GM21825 (cell line): Measurements from ENCODE around the gene SPSB3.
"Not testable (repeated sequence)": the region's sequence is repeated elsewhere in the genome, so short reads cannot be mapped to it uniquely, and the experiment has no call there.

Source experiments
- ATAC-seq: cut with Tn5 transposase; IDR thresholded peaks from one replicate; pipeline ENCODE4 v1.9.1; 2021; ENCODE audit warnings: mild to moderate bottlenecking, moderate library complexity; ENCODE audit not compliant: unreplicated experiment

Gene SPSB3

DNA sequence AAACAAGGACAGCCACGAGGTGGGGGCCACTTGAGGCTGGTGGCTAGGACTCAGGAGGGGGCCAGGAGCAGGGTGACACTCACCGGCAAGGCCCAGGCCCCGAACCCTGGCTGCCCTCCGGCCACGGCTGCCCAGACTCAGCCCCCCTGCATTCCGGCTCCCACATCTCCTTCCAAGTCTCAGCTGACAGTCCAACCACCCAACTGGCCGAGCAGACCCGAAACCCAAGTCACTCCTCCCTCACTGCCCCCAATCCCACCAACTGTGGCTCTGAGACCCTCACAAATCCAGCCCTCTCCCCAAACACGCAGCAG is 34.9 kb upstream of the SPSB3 start:
- ATAC-seq, result no peak

DNA sequence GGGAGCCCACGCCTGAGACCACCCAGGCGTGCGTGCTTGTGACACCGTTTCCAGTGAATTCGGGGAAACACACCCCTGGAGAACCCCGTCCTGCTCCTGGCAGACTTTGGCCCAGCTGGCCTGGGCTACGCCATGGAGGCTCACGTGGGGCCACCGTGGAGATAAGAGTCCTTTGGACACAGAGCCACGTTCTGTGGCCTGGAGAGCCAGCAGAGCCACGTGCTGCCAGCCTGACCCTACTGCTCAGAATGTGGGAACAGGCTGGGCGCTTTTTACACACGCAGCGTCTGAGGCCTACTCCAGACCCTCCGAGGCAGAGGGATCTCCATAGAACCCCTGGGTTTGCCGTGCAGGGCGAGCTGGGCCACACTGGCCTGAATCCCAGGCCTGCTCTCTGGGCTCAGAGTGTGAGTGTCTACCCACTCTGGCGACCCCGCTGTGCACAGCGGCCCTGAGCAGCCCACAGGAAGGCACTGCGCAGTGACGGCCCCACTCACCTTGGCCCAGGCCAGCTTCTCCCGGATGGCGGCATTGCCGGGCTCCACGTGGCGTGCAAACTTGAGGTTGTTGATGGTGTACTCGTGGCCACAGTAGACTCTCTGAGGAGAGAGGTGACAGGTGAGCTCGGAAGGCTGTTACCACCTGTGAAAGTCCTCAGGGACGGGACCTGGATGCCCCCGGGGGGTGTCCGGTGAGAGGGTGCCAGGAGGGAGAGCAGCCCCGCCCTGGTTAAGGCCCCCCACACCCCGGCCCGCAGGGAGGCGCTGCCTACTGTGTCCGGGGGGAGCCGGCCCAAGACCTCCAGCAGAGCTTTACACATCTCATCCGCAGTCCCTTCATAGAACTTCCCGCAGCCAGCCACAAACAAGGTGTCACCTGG is 34.3 kb upstream of the SPSB3 start:
- ATAC-seq, result no peak

DNA sequence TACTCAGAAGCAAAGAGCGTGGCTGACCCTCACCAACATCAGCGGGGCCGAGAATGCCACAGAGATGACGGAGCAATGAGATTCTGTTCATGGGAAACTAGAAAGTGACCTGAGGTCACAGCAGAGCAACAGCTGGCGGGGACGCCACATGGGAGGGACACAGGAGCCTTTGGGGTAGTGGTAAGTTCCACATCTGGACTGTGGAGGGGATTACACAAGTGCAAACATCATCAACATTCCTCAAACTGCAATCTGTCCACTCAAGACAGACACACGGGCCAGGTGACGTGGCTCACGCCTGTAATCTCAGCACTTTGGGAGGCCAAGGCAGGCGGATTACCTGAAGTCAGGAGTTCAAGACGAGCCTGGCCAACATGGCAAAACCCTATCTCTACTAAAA is 33.1 kb upstream of the SPSB3 start:
- no peak for ATAC-seq

DNA sequence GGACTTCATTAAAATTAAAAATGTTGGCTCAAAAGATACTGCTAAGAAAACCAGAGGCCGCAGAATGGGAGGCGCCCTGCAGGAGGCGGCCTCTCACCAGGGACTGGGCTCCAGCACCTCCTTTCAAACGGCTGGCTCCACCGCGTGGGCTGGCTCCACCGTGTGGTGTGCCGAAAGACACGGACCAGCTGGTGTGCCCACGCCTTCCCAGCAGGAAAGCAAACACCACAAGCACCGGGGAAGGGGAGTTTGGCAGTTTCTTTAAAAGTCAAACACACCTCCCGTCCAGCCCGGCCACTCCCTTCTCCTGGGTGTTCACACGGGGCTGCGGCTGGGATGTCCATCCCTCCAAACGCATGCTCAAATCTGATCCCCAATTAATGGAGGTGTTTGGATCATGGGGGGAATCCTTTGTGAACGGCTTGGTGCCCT is 30.4 kb upstream of the SPSB3 start:
- no peak for ATAC-seq

DNA sequence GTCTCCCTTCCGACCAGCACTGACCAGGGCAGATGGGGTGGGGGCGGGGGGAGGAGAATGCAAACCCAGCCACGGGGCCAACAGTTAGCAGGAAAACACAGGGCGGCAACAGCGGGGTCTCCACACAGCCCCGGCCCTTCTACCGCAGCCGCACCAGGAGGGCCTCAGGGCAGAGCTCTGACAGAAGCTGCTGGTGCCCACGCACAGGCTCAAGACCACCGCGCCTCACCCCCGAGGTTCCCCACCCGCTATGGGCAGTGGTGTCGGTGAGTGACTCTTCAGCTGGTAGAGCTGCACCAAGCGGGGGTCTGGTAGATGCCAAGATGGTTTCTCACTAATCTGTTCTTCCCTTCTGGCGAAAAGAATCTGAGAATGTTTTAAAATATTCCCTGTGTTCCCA is 28.2 kb upstream of the SPSB3 start:
- no peak for ATAC-seq

DNA sequence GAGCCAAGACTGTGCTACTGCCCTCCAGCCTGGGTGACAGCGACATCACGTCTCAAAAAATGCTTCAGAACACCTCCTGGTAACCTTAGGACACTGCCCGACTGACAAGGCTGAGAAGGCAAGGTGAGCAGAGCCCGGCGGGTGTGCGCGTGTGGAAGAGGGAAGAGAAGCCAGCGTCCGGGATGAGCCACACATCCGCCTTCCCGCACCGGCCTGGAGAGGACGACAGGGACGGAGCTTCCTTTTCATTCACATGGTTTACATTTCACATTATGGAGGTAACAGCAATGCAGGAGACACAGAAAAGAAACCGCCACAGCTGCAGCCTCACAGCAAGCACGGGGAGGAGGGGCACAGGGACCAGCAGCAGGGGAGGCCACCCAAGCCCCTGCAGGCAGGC is 27.7 kb upstream of the SPSB3 start:
- no peak for ATAC-seq

DNA sequence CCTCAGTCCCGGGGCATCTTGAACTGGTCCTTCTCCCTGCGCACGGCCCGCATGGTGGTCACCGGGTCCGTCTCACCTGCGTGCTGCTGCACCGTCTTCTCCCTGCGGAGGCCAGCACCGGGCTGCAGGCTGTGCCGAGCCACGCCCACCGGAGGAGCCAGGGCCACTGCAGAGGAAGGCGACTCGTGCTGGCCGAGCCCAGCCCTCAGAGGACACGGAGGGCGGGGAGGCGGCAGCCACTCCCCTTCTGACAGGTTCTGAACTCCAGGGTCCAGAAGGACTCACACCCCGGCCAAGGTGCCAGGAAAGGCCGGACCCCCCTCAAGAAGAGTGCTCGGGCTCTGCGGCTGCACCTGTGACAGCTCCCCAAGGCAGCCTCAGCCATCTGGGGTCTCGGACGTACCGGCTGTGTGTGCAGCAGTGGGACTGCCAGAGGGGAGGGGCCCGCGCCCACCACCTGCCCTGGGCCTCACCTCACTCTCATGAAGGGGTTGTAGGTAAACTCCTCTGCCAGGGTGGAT is 27.0 kb upstream of the SPSB3 start:
- ATAC-seq, result no peak

DNA sequence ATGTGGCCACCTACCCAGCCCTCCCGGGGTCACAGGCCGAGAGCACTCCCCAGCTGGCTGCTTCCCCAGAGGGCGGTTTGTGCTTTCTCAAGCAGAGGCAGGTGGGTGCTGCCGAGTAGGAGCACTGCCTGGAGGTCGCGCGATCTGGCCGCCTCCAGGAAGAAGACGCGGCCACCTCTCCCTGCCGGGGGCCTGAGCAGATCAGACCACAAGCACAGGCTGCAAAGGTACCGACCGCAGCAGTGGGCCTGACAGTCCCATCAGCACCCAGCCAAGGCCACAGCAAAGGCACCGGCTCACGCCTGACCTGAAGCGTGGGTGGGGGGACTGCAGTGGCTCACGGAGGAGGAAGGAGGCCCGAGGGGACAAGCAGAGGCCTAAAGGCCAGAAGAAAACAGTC is 26.3 kb upstream of the SPSB3 start:
- ATAC-seq, result no peak

DNA sequence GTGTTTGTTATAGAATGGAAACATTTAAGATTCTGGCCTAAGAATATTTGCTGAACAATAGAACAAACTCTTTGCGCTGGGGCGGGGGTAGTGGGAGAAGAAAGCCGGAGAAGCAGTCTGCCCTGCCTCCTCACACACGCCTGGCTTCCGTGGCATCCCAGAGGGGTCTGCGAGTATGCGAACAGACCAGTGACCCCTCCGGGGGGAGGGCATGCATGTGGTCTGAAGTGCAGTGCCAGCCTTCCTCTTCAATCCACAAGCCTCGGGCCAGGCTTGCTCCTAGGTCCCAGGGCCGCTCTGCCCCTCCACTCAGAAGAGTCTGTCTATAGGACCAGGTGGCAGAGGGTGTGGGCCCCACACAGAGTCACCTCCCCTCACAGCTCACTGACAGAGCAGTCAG is 25.3 kb upstream of the SPSB3 start:
- ATAC-seq, result no peak

DNA sequence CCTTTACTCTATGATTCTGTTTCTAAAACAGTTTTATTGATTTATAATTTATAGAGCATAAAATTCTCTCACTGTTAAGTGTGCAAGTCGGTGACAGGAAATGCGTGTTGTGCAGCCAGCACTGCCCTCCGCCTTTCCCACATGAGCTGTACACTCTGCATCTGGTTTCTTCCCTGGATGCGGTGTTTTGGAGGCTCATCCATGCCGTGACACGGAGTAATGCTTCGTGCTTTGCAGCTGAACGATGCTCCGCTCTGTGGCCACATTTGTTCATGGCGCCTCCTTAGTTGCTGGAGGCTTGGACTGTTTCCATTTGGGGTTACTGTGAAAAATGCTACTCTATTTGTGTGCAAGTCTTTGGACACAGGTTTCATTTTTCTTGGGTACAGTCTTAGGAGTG is 18.3 kb upstream of the SPSB3 start:
- ATAC-seq, result no peak

DNA sequence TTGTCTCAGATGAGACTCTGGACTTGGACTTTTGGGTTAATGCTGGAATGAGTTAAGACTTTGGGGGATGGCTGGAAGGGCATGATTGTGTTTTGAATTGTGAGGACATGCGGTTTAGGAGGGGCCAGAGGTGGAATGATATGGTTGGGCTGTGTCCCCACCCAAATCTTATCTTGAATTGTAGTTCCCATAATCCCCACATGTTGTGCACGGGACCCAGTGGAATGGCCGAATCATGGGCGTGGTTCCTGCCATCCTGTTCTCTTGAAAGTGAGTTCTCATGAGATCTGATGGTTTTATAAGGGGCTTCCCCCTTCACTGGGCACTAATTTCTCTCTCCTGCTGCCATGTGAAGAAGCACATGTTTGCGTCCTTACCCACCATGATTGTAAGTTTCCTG is 16.9 kb upstream of the SPSB3 start:
- not testable (repeated sequence) for ATAC-seq

DNA sequence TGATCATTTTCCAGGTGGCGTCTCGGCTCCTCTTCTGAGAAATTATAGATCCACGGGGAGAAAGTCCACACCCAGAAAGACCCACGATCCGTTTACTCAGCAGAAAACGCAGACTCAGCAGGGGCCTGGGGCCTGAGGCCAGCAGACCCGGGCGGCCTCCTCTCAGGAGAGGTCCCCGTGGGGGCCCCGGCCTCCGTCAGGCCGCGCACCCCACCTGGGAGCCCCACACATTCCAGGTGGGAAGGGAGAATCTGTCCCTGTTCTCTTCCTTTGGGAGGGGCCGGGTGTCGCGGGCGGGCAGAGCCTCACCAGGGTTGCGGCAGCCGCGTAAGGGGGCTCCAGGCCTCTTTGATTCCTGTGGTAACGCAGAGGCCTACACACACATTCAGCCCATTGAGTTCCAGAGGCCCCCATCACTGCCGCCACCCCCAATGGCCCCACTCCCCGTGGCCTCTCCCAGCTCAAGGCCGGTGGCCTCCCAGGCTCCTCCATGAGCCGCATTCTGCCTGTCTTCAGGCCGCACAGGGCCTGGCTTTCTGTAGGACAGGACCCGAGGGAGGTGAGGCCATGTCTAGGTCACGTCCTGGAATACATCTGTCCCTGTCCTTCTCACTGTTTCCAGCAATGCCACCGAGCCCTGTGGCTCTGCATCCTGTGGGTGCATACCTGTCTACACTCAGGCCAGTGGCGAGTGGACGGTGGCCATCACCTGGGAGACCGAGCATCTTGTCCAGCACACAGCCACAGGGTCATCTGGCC is 12.7 kb upstream of the SPSB3 start:
- ATAC-seq, result no peak

DNA sequence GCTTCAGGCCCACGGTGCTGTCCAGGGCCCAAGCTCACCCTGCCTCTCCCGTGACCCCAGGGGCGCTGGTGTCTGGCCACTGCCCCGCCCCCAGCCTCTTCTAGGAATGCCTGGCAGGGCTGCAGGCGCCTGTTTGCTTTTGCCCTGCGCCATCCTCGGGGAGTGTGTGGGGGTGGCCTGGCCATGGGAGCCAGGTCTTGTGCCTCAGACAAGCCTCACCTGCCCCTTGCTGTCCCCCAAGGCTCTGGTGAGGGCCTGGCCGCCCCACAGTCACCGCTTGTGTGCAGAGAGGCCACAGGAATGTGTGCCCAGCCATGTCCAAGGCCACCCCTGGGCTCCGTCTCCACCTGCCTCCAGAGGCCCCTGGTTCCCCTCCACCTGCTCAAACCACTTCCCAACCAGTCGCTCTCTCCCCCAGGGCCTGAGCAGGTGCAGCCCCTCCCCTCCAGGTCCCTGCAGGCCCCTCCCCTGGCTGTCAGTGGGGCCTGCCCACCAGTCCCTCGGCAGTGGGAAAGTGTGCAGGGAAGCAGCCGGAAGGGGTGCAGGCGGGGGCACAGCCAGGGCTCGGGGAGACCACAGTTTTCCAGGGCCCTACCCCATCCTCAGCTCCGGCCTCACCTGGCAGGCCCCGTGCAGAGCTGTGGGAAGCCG is 12.0 kb upstream of the SPSB3 start:
- no peak for ATAC-seq

DNA sequence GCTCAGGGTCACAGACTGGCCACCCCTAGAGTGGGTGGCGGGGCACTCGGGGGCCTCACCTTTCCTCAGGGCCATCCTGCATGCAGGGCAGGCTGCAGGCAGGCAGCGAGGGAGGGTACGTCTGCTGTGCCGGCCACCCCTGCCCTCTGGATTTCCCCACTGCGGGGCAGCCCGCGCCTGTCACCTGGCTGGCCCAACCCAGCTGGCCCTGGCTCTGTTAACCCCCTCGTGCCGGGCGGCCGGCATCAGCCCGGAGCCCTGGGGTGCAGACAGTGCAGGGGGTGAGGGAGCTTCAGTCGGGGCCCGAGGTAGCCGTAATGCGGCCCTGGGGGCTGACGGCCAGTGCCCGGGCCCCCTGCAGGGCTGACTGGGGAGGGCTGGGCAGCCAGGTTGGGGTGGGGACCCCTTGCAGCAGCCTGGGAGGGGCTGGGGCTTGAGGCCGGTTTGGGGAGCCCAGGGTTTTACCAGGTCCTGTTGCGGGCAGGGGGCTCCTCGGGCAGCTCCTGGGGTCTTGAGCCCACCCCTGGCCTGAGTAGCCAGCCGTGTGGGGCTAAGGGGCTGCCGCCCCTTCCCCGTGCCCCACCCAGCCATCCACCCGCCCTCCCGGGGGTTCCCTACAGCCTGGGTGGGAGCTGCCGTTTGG is 11.3 kb upstream of the SPSB3 start, which contains the start of gene IGFALS:
Gene IGFALS, minus strand, starts transcription at position 128 of the 643 bp plus-strand sequence. Its CDS starts 53 bp downstream, at position 75.
- ATAC-seq, result no peak

DNA sequence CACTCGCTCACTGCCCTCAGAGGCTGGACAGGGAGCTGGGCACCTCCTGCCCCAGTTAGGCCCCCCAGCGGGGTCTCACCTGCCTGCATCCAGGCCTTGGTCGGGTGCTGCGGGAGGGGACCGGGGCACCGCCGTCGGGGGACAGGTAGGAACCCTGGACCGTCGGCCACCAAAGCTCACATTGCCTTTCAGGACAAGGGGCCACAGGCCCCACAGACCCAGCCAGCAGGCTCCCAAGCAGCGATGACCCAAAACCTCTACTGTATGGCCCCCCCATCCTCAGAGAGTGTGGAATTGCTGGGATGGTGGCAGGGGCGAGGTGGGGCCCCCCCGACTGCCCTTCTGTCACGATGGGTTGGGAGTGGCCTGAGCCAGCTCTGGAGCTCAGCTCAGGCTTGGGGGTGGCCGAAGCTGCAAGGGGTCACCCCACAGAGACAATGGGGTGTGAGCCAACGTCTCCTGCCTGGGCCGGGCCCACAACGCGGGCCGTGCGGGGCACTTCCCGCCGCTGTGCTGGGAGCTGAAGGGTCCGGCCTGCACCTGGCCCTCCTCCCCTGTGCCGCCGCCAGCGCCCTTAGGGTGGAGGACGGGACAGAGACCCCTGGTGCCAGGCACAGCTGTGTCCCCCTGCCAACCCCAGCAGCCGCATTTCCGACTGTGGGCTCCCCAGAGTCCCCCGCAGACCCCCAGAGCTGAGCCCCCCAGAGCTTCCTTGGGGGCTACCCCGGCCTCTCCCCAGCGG is 10.6 kb upstream of the SPSB3 start:
- no peak for ATAC-seq

DNA sequence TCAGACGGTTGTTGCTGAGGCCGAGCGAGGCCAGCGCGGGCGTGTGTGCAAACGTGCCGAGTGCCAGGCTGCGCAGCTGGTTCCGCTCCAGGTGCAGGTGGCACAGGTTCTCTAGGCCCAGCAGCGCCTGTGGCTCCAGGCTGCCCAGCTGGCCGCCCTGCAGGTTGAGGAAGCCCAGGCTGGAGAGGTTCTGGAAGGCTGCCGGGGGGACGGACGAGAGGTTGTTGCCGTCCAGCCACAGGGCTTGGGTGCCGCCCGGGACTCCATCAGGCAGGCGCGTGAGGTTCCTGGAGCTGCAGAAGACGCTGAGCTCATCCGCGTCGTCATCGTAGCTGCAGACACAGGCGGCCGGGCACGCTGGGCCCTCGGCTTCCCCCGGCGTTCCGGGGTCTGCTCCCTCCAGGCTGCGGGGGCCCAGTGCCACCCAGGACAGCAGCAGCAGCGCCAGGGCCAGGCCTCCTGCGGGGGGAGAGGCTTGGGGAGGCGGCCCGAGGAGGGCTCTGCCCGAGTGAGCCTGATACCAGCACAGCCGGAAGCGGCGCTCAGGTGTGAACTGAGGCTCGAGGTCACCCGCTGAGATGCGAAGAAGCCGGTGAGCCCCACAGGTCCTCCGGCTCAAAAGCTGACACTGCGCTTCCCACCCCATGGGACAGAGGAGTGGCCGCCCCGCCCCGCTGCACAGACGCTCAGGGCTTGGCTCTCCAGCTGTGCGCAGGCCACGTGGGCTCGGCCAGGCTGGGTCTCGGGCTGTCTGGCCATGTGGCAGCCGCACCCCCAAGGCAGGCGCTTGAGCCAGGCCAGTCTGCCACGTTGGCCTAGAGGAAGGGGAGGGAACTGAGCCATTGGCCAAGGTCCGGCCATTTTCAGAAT is 9.8 kb upstream of the SPSB3 start:
- no peak for ATAC-seq

DNA sequence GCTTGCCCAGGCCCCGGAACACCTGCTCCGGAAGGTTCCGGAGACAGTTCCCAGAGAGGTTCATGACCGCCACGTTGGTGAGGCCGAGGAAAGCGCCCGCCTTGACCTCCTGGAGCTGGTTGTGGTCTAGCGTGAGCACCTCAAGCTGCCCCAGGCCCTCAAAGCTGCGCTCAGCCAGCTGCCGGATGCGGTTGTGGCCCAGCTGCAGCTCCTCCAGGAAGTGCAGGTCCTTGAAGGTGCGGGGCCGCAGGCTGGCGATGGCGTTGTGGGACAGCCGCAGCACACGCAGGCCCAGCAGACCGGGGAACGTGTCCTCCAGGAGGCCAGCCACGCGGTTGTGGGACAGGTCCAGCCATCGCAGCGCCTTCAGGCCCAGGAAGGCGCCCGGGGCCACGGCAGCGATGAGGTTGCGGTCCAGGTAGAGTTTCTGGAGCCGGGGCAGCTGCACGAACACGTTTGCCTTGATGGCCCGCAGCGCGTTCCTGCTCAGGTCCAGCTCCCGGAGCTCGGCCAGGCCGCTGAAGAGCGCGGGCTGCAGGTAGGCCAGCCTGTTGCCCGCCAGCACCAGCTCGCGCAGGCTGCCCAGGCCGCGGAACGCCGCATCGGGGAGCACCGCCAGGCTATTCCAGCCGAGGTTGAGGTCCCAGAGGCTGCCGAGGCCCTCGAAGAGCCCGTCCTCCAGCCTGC is 9.0 kb upstream of the SPSB3 start:
- no peak for ATAC-seq

DNA sequence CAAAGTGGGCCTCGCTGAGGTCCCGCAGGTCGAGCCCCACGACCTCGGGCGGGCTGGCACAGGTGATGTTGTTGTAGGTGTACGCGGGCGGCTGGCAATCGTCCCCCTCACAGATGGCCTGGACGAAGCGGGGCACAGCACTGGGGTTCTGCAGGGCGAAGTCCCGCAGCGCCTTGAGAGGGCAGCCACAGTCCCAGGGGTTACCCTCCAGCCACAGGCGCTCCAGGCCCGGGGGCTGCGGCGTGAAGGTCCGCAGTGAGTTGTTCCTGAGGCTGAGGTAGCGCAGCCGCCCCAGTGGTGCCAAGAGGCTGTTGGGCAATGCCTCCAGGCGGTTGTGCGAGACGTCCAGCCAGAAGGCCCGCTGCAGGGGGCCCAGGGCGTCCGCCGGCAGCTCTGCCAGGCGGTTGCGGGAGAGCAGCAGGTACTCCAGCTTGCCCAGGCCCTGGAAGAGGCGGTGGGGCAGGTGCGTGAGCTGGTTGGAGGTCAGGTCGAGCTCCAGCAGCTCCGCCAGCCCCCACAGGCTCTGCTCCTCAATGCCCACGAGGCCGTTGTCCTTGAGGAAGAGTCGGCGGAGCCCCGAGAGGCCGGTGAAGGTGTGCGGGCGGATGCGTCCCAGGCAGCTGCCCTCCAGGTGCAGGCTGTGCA is 8.4 kb upstream of the SPSB3 start:
- ATAC-seq, result no peak
